ENCODE results near the gene SMAP1.

Gene SMAP1

GRCh38 chr6:70843328-70843918 lies 175.7 kb downstream of the SMAP1 start:
- H3K27ac ChIP-seq (ENCODE audit: low read length), result no peak overlapping the region
- H3K36me3 ChIP-seq (ENCODE audit: control insufficient read depth in 1 of 2, insufficient read depth in 2 of 2, low read length in 2 of 2), result peaks cover 0 to 8% of the 10 kb centered on the region in 2 donors
- no peak overlapping the region for H3K4me3 ChIP-seq (ENCODE audit: low read depth in 1 of 2, low read length in 2 of 2)
- H3K27me3 ChIP-seq (ENCODE audit: low read depth, low read length), result no peaks in the 10 kb centered on the region
- no peaks in the 10 kb centered on the region for H3K4me1 ChIP-seq (ENCODE audit: control insufficient read depth in 1 of 2, insufficient read depth in 2 of 2, low read length in 2 of 2)
- H3K9me3 ChIP-seq (ENCODE audit: control insufficient read depth in 1 of 2, low read length in 2 of 2), result no peaks in the 10 kb centered on the region

GRCh38 chr6:70844301-70844700 lies 176.6 kb downstream of the SMAP1 start:
- Histone ChIP-seq H3K4me3 (ENCODE audit: low read depth in 1 of 2, low read length in 2 of 2) (no peak overlapping the region), H3K9me3 (ENCODE audit: control insufficient read depth in 1 of 2, low read length in 2 of 2) (no peaks in the 10 kb centered on the region), H3K27me3 (ENCODE audit: low read depth, low read length) (no peaks in the 10 kb centered on the region), H3K36me3 (ENCODE audit: control insufficient read depth in 1 of 2, insufficient read depth in 2 of 2, low read length in 2 of 2) (peaks cover 0 to 8% of the 10 kb centered on the region in 2 donors), H3K27ac (ENCODE audit: low read length) (no peak overlapping the region), H3K4me1 (ENCODE audit: control insufficient read depth in 1 of 2, insufficient read depth in 2 of 2, low read length in 2 of 2) (no peaks in the 10 kb centered on the region)

DNA sequence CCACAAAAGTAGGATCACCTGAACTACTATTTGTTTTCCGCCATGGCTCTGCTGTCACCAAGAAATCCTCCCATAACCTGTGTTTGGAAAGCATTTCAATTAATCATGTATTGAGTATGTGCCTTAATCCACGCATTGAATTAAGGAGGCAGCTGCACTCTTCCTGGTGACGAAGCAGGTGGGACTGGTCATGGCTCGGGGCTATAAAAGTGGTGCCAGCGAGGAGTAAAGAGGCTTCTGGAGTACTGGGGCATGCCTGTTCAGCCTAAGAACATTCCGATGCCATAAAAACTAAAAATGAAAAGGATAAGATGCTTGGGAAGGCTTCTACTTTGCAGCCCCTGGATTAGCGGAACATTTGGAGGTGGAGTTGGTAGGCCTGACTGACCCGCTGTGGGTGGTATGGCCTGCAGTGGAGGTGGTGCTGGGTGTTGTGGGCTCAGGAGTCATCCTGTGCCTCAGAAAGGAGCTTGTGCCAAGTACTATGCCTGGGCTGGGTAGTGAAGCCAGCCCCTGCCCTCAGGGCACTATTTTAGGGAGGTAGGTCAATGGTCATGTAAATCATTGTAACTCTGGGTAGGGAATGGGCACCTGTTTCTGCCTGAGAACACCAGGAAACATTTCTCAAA lies 178.6 kb downstream of the SMAP1 start:
- H3K9me3 ChIP-seq (ENCODE audit: control insufficient read depth in 1 of 2, low read length in 2 of 2), result no peaks in the 10 kb centered on the region
- H3K36me3 ChIP-seq (ENCODE audit: control insufficient read depth in 1 of 2, insufficient read depth in 2 of 2, low read length in 2 of 2), result peaks cover 0 to 8% of the 10 kb centered on the region in 2 donors
- H3K27me3 ChIP-seq (ENCODE audit: low read depth, low read length), result no peaks in the 10 kb centered on the region
- no peaks in the 10 kb centered on the region for H3K4me1 ChIP-seq (ENCODE audit: control insufficient read depth in 1 of 2, insufficient read depth in 2 of 2, low read length in 2 of 2)
- H3K27ac ChIP-seq (ENCODE audit: low read length), result no peak overlapping the region
- H3K4me3 ChIP-seq (ENCODE audit: low read depth in 1 of 2, low read length in 2 of 2), result no peak overlapping the region

DNA sequence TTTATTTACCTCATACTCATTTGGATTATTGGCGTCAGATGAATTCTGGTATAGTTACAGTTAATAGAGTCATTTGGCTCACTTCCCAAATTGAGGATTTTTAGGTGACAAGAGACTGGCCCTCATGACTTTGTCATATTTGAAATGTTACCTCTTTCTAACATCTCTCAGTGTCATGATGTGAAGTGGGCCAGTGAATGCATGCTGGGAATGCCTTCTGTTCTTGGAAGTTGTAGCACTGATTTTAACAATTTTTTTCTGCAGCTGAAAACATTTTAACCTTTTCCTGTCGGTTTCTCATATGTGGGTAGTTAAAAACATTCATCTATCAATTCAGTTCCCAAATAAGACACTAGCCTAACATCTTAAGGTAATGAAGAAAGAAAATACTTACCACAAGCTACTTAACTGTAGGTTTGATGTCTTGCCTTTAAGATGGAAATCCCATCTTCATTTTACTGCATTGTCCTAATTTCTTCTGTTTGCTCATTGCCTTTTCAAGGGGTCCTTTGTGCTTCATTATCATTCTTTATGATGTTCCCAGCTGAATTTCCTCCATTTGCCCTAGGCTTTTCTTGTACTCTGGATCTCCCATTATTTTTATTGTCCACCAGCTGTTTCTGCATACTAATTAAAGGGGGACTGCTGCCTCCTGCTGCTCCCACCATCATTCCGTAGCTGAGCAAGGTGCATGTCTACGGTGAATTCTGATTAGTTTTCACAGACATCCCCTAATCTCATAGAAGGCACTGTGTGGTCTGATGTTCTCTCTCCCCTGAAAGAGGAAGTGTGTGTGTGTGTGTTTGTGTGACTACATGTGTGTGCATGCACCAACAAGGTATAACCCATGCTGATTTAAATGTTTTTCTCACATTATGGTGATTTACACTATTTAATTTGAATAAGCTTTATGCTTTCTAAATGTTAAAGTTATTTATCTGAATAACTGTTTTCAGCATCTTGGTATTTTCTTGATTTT lies 179.7 kb downstream of the SMAP1 start:
- Histone ChIP-seq H3K4me3 (ENCODE audit: low read depth in 1 of 2, low read length in 2 of 2) (no peak overlapping the region), H3K9me3 (ENCODE audit: control insufficient read depth in 1 of 2, low read length in 2 of 2) (no peaks in the 10 kb centered on the region), H3K27ac (ENCODE audit: low read length) (no peak overlapping the region), H3K36me3 (ENCODE audit: control insufficient read depth in 1 of 2, insufficient read depth in 2 of 2, low read length in 2 of 2) (peaks cover 0 to 8% of the 10 kb centered on the region in 2 donors), H3K4me1 (ENCODE audit: control insufficient read depth in 1 of 2, insufficient read depth in 2 of 2, low read length in 2 of 2) (no peaks in the 10 kb centered on the region), H3K27me3 (ENCODE audit: low read depth, low read length) (no peaks in the 10 kb centered on the region)

DNA sequence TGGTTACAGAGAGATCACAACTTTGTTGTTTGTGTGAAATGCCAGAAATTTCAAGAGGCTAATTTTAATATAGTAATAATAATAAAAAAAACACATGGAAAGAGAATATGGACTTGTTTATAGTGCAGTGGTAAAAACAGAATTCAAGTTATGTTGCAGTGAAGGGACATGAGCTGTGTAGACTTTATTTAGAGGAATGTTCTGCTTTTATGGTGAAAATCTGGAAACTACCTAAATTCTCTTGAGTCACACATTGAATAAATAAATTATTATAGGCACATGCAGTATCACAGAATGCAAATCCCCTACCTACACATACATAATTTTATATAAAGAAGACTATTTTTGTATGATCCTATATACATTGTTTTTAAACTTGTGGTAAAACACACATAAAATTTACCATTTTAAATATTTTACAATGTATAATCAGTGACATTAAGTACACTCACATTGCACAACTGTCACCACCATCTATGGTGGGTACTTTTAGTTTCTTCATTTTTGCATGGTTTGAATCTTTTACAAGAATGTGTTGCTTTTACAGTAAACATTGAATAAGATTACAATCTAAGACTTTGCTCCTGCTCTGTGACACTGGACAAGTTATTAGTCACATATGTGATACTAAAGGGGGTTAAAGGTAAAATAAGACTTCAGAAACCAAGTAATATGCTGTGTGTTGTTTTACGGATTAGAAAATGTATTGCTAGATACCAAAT lies 181.8 kb downstream of the SMAP1 start:
- no peaks in the 10 kb centered on the region for H3K27me3 ChIP-seq (ENCODE audit: low read depth, low read length)
- no peak overlapping the region for H3K27ac ChIP-seq (ENCODE audit: low read length)
- peaks cover 4 to 8% of the 10 kb centered on the region in 2 donors for H3K36me3 ChIP-seq (ENCODE audit: control insufficient read depth in 1 of 2, insufficient read depth in 2 of 2, low read length in 2 of 2)
- H3K9me3 ChIP-seq (ENCODE audit: control insufficient read depth in 1 of 2, low read length in 2 of 2), result no peaks in the 10 kb centered on the region
- no peak overlapping the region for H3K4me3 ChIP-seq (ENCODE audit: low read depth in 1 of 2, low read length in 2 of 2)
- no peaks in the 10 kb centered on the region for H3K4me1 ChIP-seq (ENCODE audit: control insufficient read depth in 1 of 2, insufficient read depth in 2 of 2, low read length in 2 of 2)

GRCh38 chr6:70852667-70853246 lies 185.1 kb downstream of the SMAP1 start:
- no peak overlapping the region for H3K27ac ChIP-seq (ENCODE audit: low read length)
- H3K36me3 ChIP-seq (ENCODE audit: control insufficient read depth in 1 of 2, insufficient read depth in 2 of 2, low read length in 2 of 2), result peaks cover 0 to 12% of the 10 kb centered on the region in 2 donors
- no peaks in the 10 kb centered on the region for H3K4me1 ChIP-seq (ENCODE audit: control insufficient read depth in 1 of 2, insufficient read depth in 2 of 2, low read length in 2 of 2)
- H3K9me3 ChIP-seq (ENCODE audit: control insufficient read depth in 1 of 2, low read length in 2 of 2), result no peaks in the 10 kb centered on the region
- no peaks in the 10 kb centered on the region for H3K27me3 ChIP-seq (ENCODE audit: low read depth, low read length)
- H3K4me3 ChIP-seq (ENCODE audit: low read depth in 1 of 2, low read length in 2 of 2), result no peak overlapping the region

- Histone ChIP-seq H3K9me3 (ENCODE audit: control insufficient read depth in 1 of 2, low read length in 2 of 2) (no peaks in the 10 kb centered on the region), H3K4me3 (ENCODE audit: low read depth in 1 of 2, low read length in 2 of 2) (no peak overlapping the region), H3K4me1 (ENCODE audit: control insufficient read depth in 1 of 2, insufficient read depth in 2 of 2, low read length in 2 of 2) (no peaks in the 10 kb centered on the region), H3K27me3 (ENCODE audit: low read depth, low read length) (no peaks in the 10 kb centered on the region), H3K36me3 (ENCODE audit: control insufficient read depth in 1 of 2, insufficient read depth in 2 of 2, low read length in 2 of 2) (peaks cover 13 to 30% of the 10 kb centered on the region in 2 donors), H3K27ac (ENCODE audit: low read length) (no peak overlapping the region)
These were observed 189.8 kb downstream of the SMAP1 start for GRCh38 chr6:70857387-70858077.

DNA sequence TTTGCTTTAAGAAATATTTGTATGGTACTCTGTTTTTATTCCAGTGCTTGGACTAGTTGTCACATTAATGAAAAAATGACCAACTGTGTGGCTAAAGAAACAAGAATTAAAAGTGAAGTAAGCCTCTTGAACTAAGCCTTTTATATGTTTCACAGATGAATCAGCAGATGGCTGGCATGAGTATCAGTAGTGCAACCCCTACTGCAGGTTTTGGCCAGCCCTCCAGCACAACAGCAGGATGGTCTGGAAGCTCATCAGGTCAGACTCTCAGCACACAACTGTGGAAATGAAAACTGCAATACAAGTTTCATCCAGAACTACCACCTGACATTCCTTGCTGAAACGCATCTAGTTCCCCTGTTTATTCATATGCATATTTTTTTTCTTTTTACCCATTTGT lies 192.4 kb downstream of the SMAP1 start:
- H3K4me3 ChIP-seq (ENCODE audit: low read depth in 1 of 2, low read length in 2 of 2), result no peak overlapping the region

DNA sequence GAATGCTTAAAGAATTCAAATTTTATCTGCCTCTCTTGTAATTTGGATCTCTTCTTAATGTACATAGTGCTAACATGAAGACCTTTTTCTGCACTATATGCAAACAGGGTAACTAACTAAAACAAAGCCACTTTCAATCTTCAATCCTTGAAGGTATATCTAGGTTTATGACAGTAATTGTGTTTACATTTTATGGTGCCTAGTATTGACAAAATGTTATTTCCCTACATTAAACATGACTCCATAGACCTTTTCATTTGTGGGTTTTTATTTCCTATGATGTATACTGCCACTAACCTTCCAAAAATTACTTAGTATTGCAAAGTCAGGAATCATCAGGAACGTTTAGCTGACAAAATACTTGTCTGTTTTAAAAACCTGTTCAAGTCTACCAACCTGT lies 193.2 kb downstream of the SMAP1 start:
- no peaks in the 10 kb centered on the region for H3K9me3 ChIP-seq (ENCODE audit: control insufficient read depth in 1 of 2, low read length in 2 of 2)
- H3K27ac ChIP-seq (ENCODE audit: low read length), result no peak overlapping the region
- no peaks in the 10 kb centered on the region for H3K27me3 ChIP-seq (ENCODE audit: low read depth, low read length)
- no peak overlapping the region for H3K4me3 ChIP-seq (ENCODE audit: low read depth in 1 of 2, low read length in 2 of 2)
- H3K4me1 ChIP-seq (ENCODE audit: control insufficient read depth in 1 of 2, insufficient read depth in 2 of 2, low read length in 2 of 2), result no peaks in the 10 kb centered on the region
- H3K36me3 ChIP-seq (ENCODE audit: control insufficient read depth in 1 of 2, insufficient read depth in 2 of 2, low read length in 2 of 2), result peaks cover 13 to 26% of the 10 kb centered on the region in 2 donors

More for the DNA sequence above, 192.4 kb downstream of the SMAP1 start:
- no peaks in the 10 kb centered on the region for H3K27me3 ChIP-seq (ENCODE audit: low read depth, low read length)
- H3K4me1 ChIP-seq (ENCODE audit: control insufficient read depth in 1 of 2, insufficient read depth in 2 of 2, low read length in 2 of 2), result no peaks in the 10 kb centered on the region
- no peak overlapping the region for H3K27ac ChIP-seq (ENCODE audit: low read length)
- no peaks in the 10 kb centered on the region for H3K9me3 ChIP-seq (ENCODE audit: control insufficient read depth in 1 of 2, low read length in 2 of 2)
- peaks cover 13 to 26% of the 10 kb centered on the region in 2 donors for H3K36me3 ChIP-seq (ENCODE audit: control insufficient read depth in 1 of 2, insufficient read depth in 2 of 2, low read length in 2 of 2)

GRCh38 chr6:70863343-70863742 lies 195.7 kb downstream of the SMAP1 start:
- no peaks in the 10 kb centered on the region for H3K9me3 ChIP-seq (ENCODE audit: control insufficient read depth in 1 of 2, low read length in 2 of 2)
- no peaks in the 10 kb centered on the region for H3K4me1 ChIP-seq (ENCODE audit: control insufficient read depth in 1 of 2, insufficient read depth in 2 of 2, low read length in 2 of 2)
- H3K27ac ChIP-seq (ENCODE audit: low read length), result no peak overlapping the region
- peaks cover 13 to 15% of the 10 kb centered on the region in 2 donors for H3K36me3 ChIP-seq (ENCODE audit: control insufficient read depth in 1 of 2, insufficient read depth in 2 of 2, low read length in 2 of 2)
- no peak overlapping the region for H3K4me3 ChIP-seq (ENCODE audit: low read depth in 1 of 2, low read length in 2 of 2)
- no peaks in the 10 kb centered on the region for H3K27me3 ChIP-seq (ENCODE audit: low read depth, low read length)
